Effector CD8-positive, alpha-beta T cell (primary cell): ENCODE data around the gene CST6.

Experiments used
- DNase-seq: peaks from one replicate; lab custom pipeline; 2025; lab: John Stamatoyannopoulos, UW

The CST6 gene

GRCh38 chr11:66047541-66048365 is 35.9 kb downstream of the CST6 start:
- DNase-seq: no peak

- no peak for DNase-seq
These were observed 36.9 kb downstream of the CST6 start, which contains the start of gene GAL3ST3 for GRCh38 chr11:66048547-66049323. GAL3ST3 (minus strand) TSS chr11:66049161; CDS start chr11:66045415, 3,746 bp downstream.

- DNase-seq: no peak
These were observed 38.9 kb downstream of the CST6 start for GRCh38 chr11:66050581-66051231.

GRCh38 chr11:66051371-66051765 is 39.6 kb downstream of the CST6 start:
- no peak for DNase-seq

- peak; percentile 90 for DNase-seq
These were observed 40.2 kb downstream of the CST6 start, which contains the start of gene SF3B2 for GRCh38 chr11:66051766-66052663. SF3B2 (plus strand) TSS chr11:66052364; CDS start chr11:66052385, 21 bp downstream.

GRCh38 chr11:66052664-66052982 is 40.8 kb downstream of the CST6 start:
- no peak for DNase-seq

- no peak for DNase-seq
These were observed 43.2 kb downstream of the CST6 start for GRCh38 chr11:66055021-66055420.

GRCh38 chr11:66056501-66056900 is 44.7 kb downstream of the CST6 start:
- no peak for DNase-seq

GRCh38 chr11:66059966-66060680 is 48.3 kb downstream of the CST6 start:
- DNase-seq: no peak

GRCh38 chr11:66061268-66061667 is 49.5 kb downstream of the CST6 start:
- DNase-seq: no peak

GRCh38 chr11:66062408-66062807 is 50.6 kb downstream of the CST6 start:
- DNase-seq: no peak
